ENCODE measurements around the gene ACSF3. TPM values are rescaled to one million over a fixed set of nuclear protein-coding genes. Genes with fewer than 3 reads are reported as not detected.

ACSF3 gene
- total RNA-seq, 2 donors from 2014 or later: 34.8 to 35.5 TPM

DNA sequence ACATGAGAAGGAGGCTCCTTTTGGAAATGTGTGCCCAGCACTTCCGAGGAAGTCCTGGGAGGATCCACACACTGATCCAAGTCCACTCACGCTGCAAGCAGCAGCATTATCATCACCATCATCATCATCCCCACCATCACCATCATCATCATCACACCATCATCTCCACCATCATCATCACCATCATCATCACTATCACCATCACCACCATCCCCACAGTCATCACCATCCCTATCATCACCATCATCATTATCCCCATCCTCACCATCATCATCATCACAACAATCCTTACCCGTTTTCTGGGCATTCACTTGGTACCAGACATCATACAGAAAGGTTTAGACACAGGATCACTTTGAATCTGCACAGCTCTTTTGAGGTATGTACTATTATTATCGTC is 47.8 kb upstream of the ACSF3 start:
- no peak overlapping the region for H3K27ac Mint-ChIP-seq
- Histone ChIP-seq H3K9ac (ENCODE audit: extremely low read depth, low read length, poor library complexity, severe bottlenecking) (no peak overlapping the region), H3K4me1 (ENCODE audit: control insufficient read depth, insufficient read depth, low read length) (no peaks in the 10 kb centered on the region), H3K27me3 (ENCODE audit: control insufficient read depth, insufficient read depth, low read length, poor library complexity, severe bottlenecking) (no peaks in the 10 kb centered on the region), H3K4me3 (ENCODE audit: low read length) (no peak overlapping the region), H3K9me3 (ENCODE audit: control insufficient read depth, low read length) (no peaks in the 10 kb centered on the region), H3K36me3 (ENCODE audit: control insufficient read depth, insufficient read depth, low read length) (no peaks in the 10 kb centered on the region), H3K27ac (ENCODE audit: low read depth, low read length) (no peak overlapping the region)
- DNase-seq: no peak
- no peaks in the 10 kb centered on the region for H3K4me1 Mint-ChIP-seq
- H3K4me3 Mint-ChIP-seq: no peak overlapping the region
- 75 to 83% methylated on average over 2 to 4 of the region's 4 CpGs for WGBS, 2 experiments (ENCODE audit: insufficient coverage in 1 of 2, insufficient read length in 1 of 2)
- H3K27me3 Mint-ChIP-seq (ENCODE audit: insufficient read depth): no peaks in the 10 kb centered on the region
- H3K9me3 Mint-ChIP-seq: no peaks in the 10 kb centered on the region
- TF ChIP-seq, protein P1, sequence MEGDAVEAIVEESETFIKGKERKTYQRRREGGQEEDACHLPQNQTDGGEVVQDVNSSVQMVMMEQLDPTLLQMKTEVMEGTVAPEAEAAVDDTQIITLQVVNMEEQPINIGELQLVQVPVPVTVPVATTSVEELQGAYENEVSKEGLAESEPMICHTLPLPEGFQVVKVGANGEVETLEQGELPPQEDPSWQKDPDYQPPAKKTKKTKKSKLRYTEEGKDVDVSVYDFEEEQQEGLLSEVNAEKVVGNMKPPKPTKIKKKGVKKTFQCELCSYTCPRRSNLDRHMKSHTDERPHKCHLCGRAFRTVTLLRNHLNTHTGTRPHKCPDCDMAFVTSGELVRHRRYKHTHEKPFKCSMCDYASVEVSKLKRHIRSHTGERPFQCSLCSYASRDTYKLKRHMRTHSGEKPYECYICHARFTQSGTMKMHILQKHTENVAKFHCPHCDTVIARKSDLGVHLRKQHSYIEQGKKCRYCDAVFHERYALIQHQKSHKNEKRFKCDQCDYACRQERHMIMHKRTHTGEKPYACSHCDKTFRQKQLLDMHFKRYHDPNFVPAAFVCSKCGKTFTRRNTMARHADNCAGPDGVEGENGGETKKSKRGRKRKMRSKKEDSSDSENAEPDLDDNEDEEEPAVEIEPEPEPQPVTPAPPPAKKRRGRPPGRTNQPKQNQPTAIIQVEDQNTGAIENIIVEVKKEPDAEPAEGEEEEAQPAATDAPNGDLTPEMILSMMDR (conservative IDR thresholded peaks at IDR 0.05): no peak
- no peaks in the 10 kb centered on the region for H3K36me3 Mint-ChIP-seq (ENCODE audit: low read depth)

DNA sequence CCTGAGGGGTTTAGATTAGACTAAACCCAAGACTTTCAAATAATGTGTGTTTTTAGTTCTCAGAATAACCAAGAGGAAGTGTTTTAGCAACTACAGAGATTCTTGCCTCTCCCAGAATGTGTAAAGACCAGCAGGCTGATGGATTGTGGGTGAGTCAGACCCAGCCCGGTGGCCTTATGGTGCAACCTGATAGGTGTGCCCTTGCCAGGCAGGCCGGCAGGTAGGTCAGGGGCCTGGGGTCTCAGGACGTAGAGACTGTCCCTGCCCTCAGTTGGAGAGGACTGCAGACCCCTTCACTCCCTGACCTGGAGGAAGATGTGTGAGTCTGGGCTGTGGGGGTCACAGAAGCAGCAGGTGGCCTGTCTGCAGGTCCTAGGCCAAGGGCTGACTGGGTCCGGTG is 47.2 kb upstream of the ACSF3 start:
- Histone ChIP-seq H3K27me3 (ENCODE audit: control insufficient read depth, insufficient read depth, low read length, poor library complexity, severe bottlenecking) (no peaks in the 10 kb centered on the region), H3K4me3 (ENCODE audit: low read length) (no peak overlapping the region), H3K9me3 (ENCODE audit: control insufficient read depth, low read length) (no peaks in the 10 kb centered on the region), H3K36me3 (ENCODE audit: control insufficient read depth, insufficient read depth, low read length) (no peaks in the 10 kb centered on the region), H3K4me1 (ENCODE audit: control insufficient read depth, insufficient read depth, low read length) (no peaks in the 10 kb centered on the region), H3K9ac (ENCODE audit: extremely low read depth, low read length, poor library complexity, severe bottlenecking) (no peak overlapping the region), H3K27ac (ENCODE audit: low read depth, low read length) (no peak overlapping the region)
- Mint-ChIP-seq H3K27me3 (ENCODE audit: insufficient read depth) (no peaks in the 10 kb centered on the region), H3K27ac (no peak overlapping the region), H3K9me3 (no peaks in the 10 kb centered on the region), H3K4me1 (no peaks in the 10 kb centered on the region), H3K4me3 (no peak overlapping the region), H3K36me3 (ENCODE audit: low read depth) (no peaks in the 10 kb centered on the region)
- WGBS, 2 experiments (ENCODE audit: insufficient coverage in 1 of 2, insufficient read length in 1 of 2): 91 to 100% methylated on average over 2 to 4 of the region's 4 CpGs
- no peak for DNase-seq
- TF ChIP-seq, protein P1 (conservative IDR thresholded peaks at IDR 0.05): no peak

DNA sequence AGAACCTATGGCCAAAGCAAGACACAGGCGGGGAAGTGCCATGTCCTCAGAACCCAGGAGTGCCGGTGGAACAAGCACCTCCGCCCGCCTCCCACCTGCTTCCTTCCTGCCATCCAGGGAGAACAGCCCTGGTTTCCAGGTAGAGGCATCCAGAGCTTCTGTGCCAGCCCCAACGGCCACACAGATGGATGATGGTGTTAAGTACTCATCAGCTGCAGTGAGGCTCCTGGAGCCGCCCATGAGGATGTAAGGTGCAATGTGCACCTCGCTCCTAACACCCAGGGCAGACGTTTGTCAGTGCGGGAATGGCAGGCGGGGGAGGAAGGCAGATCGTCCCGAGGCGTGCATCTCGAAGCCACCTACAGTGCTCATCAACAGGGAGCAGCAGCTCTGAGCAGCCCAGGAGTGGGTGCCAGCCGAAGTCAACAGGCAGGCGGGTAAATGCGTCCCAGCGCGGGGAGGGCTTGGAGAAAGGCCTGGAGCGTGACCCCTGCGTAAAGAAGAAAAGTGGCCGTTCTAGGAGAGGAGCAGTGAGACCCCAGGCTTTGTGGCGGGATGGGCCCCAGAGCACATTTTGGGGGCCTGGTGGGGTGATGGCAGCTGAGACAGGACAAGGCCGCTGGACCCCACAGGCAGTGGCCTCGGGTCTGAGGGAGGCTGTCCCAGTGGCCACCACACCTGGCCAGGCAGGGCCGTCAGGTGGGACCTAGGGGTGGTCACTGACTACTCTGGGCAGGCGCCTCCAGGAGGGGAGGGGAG is 46.1 kb upstream of the ACSF3 start:
- Histone ChIP-seq H3K4me1 (ENCODE audit: control insufficient read depth, insufficient read depth, low read length) (no peaks in the 10 kb centered on the region), H3K27ac (ENCODE audit: low read depth, low read length) (no peak overlapping the region), H3K27me3 (ENCODE audit: control insufficient read depth, insufficient read depth, low read length, poor library complexity, severe bottlenecking) (no peaks in the 10 kb centered on the region), H3K4me3 (ENCODE audit: low read length) (no peak overlapping the region), H3K9ac (ENCODE audit: extremely low read depth, low read length, poor library complexity, severe bottlenecking) (no peak overlapping the region), H3K36me3 (ENCODE audit: control insufficient read depth, insufficient read depth, low read length) (no peaks in the 10 kb centered on the region), H3K9me3 (ENCODE audit: control insufficient read depth, low read length) (no peaks in the 10 kb centered on the region)
- Mint-ChIP-seq H3K36me3 (ENCODE audit: low read depth) (no peaks in the 10 kb centered on the region), H3K27ac (no peak overlapping the region), H3K4me1 (no peaks in the 10 kb centered on the region), H3K4me3 (no peak overlapping the region), H3K9me3 (no peaks in the 10 kb centered on the region), H3K27me3 (ENCODE audit: insufficient read depth) (no peaks in the 10 kb centered on the region)
- TF ChIP-seq, protein P1 (conservative IDR thresholded peaks at IDR 0.05): no peak
- DNase-seq: no peak
- 90% methylated on average over 25 to 27 of the region's 27 CpGs for WGBS, 2 experiments (ENCODE audit: insufficient coverage in 1 of 2, insufficient read length in 1 of 2)
